Astrocyte (in vitro differentiated cells and primary cell): Measurements from ENCODE around the gene PPIL4. TPM values are rescaled to one million over a fixed set of nuclear protein-coding genes. Genes with fewer than 3 reads are reported as not detected.

Experiments used
- DNase-seq: peaks from one replicate; pipeline ENCODE4 v3.0.0-alpha.2; 2010; ENCODE audit warnings: low read depth
- FAIRE-seq: peaks from 2 replicates; lab custom pipeline; 2011; peaks lifted over from hg19 to GRCh38; lab: Jason Lieb, UNC
- H2AFZ ChIP-seq: 2 replicates; pipeline ENCODE4 v1.6.0; 2012; ENCODE audit warnings: low read depth, low read length, inconsistent platforms
- H3K27ac ChIP-seq: 2 replicates; pipeline ENCODE4 v1.5.1; 2011; ENCODE audit warnings: low read depth, low read length, inconsistent platforms
- H3K27me3 ChIP-seq: 2 replicates; pipeline ENCODE4 v1.6.0; 2011; ENCODE audit warnings: low read length, inconsistent platforms; ENCODE audit not compliant: insufficient read depth
- H3K36me3 ChIP-seq: 2 replicates; pipeline ENCODE4 v1.5.1; 2011; ENCODE audit warnings: low read length, inconsistent platforms; ENCODE audit not compliant: insufficient read depth
- H3K4me1 ChIP-seq: 2 replicates; pipeline ENCODE4 v1.5.1; 2011; ENCODE audit warnings: low read length, inconsistent platforms; ENCODE audit not compliant: insufficient read depth
- H3K4me2 ChIP-seq: 2 replicates; pipeline ENCODE4 v1.6.0; 2012; ENCODE audit warnings: low read length, inconsistent platforms
- H3K4me3 ChIP-seq: 2 replicates; pipeline ENCODE4 v1.5.1; 2011; ENCODE audit warnings: low read depth, mild to moderate bottlenecking, low read length, inconsistent platforms; ENCODE audit not compliant: insufficient read depth
- H3K79me2 ChIP-seq: 2 replicates; pipeline ENCODE4 v1.6.0; 2012; ENCODE audit warnings: mild to moderate bottlenecking, low read length, inconsistent platforms; ENCODE audit not compliant: insufficient read depth
- H3K9ac ChIP-seq: 2 replicates; pipeline ENCODE4 v1.6.0; 2012; ENCODE audit warnings: mild to moderate bottlenecking, low read length, inconsistent platforms
- H3K9me3 ChIP-seq: 2 replicates; pipeline ENCODE4 v1.5.1; 2012; ENCODE audit warnings: low read depth, mild to moderate bottlenecking, low read length, inconsistent platforms; ENCODE audit not compliant: insufficient read depth
- H4K20me1 ChIP-seq: 2 replicates; pipeline ENCODE4 v1.6.0; 2012; ENCODE audit warnings: low read length, inconsistent platforms; ENCODE audit not compliant: insufficient read depth
- H3K27ac Mint-ChIP-seq: one replicate; pipeline ENCODE4 v1.8.0; 2021; ENCODE audit warnings: mild to moderate bottlenecking, mixed read lengths; ENCODE audit not compliant: unreplicated experiment
- H3K27me3 Mint-ChIP-seq: one replicate; pipeline ENCODE4 v1.8.0; 2021; ENCODE audit warnings: low read depth, mixed read lengths; ENCODE audit not compliant: unreplicated experiment
- H3K36me3 Mint-ChIP-seq: one replicate; pipeline ENCODE4 v1.8.0; 2021; ENCODE audit warnings: low read depth, mixed read lengths; ENCODE audit not compliant: unreplicated experiment
- H3K4me1 Mint-ChIP-seq: one replicate; pipeline ENCODE4 v1.8.0; 2021; ENCODE audit warnings: low read depth, mixed read lengths; ENCODE audit not compliant: unreplicated experiment
- H3K4me3 Mint-ChIP-seq: one replicate; pipeline ENCODE4 v1.8.0; 2021; ENCODE audit warnings: mild to moderate bottlenecking, moderate library complexity, mixed read lengths; ENCODE audit not compliant: unreplicated experiment
- H3K9me3 Mint-ChIP-seq: one replicate; pipeline ENCODE4 v1.8.0; 2021; ENCODE audit warnings: mild to moderate bottlenecking, mixed read lengths; ENCODE audit not compliant: unreplicated experiment
- CTCF ChIP-seq: IDR thresholded peaks from 2 replicates; pipeline ENCODE4 v1.5.1; 2011; ENCODE audit warnings: low read depth, mild to moderate bottlenecking, inconsistent platforms, low read length, moderate library complexity; ENCODE audit not compliant: insufficient read depth
- EZH2 ChIP-seq: IDR thresholded peaks from 2 replicates; pipeline ENCODE4 v1.6.1; 2012; ENCODE audit warnings: mild to moderate bottlenecking, low read length, inconsistent platforms; ENCODE audit not compliant: insufficient read depth
- total RNA-seq: library from RNA; stranded (reverse); gene quantifications from 2 replicates; pipeline ENCODE4 v1.2.1, GENCODE V29; 2021

Gene PPIL4
- total RNA-seq, 1 donor from 2014 or later, result 39.2 TPM

GRCh38 chr6:149470948-149471347, 74.9 kb downstream of the PPIL4 start:
- Histone ChIP-seq H3K36me3 (no peaks in the 10 kb centered on the region), H3K79me2 (no peaks in the 10 kb centered on the region), H3K4me3 (no peak overlapping the region), H3K27ac (no peak overlapping the region), H3K9me3 (no peaks in the 10 kb centered on the region), H3K4me1 (peaks cover 3% of the 10 kb centered on the region), H3K4me2 (no peak overlapping the region), H3K27me3 (peaks cover 9% of the 10 kb centered on the region), H2AFZ (no peak overlapping the region), H4K20me1 (no peaks in the 10 kb centered on the region), H3K9ac (no peak overlapping the region)
- TF ChIP-seq EZH2 (no peak), CTCF (no peak)
- no peak for DNase-seq
- no peak for FAIRE-seq
- H3K27me3 Mint-ChIP-seq, result peaks cover 32% of the 10 kb centered on the region
- no peak overlapping the region for H3K4me3 Mint-ChIP-seq
- no peaks in the 10 kb centered on the region for H3K9me3 Mint-ChIP-seq
- no peaks in the 10 kb centered on the region for H3K4me1 Mint-ChIP-seq
- H3K36me3 Mint-ChIP-seq, result peaks cover 2% of the 10 kb centered on the region
- H3K27ac Mint-ChIP-seq, result no peak overlapping the region

- H3K27ac Mint-ChIP-seq, result no peak overlapping the region
- no peak for DNase-seq
- H3K27me3 ChIP-seq, result peaks cover 7% of the 10 kb centered on the region
- H3K79me2 ChIP-seq, result no peaks in the 10 kb centered on the region
- no peak overlapping the region for H3K4me2 ChIP-seq
- peaks cover 2% of the 10 kb centered on the region for H3K9me3 Mint-ChIP-seq
- no peak for FAIRE-seq
- H3K4me3 Mint-ChIP-seq, result no peak overlapping the region
- no peaks in the 10 kb centered on the region for H3K9me3 ChIP-seq
- H3K27me3 Mint-ChIP-seq, result peaks cover 40% of the 10 kb centered on the region
- no peak overlapping the region for H3K4me3 ChIP-seq
- no peaks in the 10 kb centered on the region for H4K20me1 ChIP-seq
- peaks cover 1% of the 10 kb centered on the region for H3K4me1 ChIP-seq
- H3K9ac ChIP-seq, result no peak overlapping the region
- TF ChIP-seq EZH2, result no peak
- no peak for TF ChIP-seq CTCF
- no peak overlapping the region for H2AFZ ChIP-seq
- H3K27ac ChIP-seq, result no peak overlapping the region
- peaks cover 3% of the 10 kb centered on the region for H3K4me1 Mint-ChIP-seq
- no peaks in the 10 kb centered on the region for H3K36me3 ChIP-seq
- peaks cover 2% of the 10 kb centered on the region for H3K36me3 Mint-ChIP-seq
Observed at GRCh38 chr6:149468179-149468578, 77.7 kb downstream of the PPIL4 start.

GRCh38 chr6:149467265-149467664, 78.6 kb downstream of the PPIL4 start:
- no peak overlapping the region for H2AFZ ChIP-seq
- Mint-ChIP-seq H3K27ac (no peak overlapping the region), H3K4me3 (no peak overlapping the region), H3K4me1 (peaks cover 3% of the 10 kb centered on the region), H3K27me3 (peaks cover 31% of the 10 kb centered on the region), H3K9me3 (peaks cover 4% of the 10 kb centered on the region), H3K36me3 (peaks cover 2% of the 10 kb centered on the region)
- H3K4me1 ChIP-seq, result no peaks in the 10 kb centered on the region
- DNase-seq (no peak), FAIRE-seq (no peak)
- H3K9me3 ChIP-seq, result no peaks in the 10 kb centered on the region
- H3K4me3 ChIP-seq, result no peak overlapping the region
- no peak for TF ChIP-seq EZH2
- H3K27ac ChIP-seq, result no peak overlapping the region
- no peaks in the 10 kb centered on the region for H3K27me3 ChIP-seq
- H4K20me1 ChIP-seq, result no peaks in the 10 kb centered on the region
- no peaks in the 10 kb centered on the region for H3K79me2 ChIP-seq
- H3K9ac ChIP-seq, result no peak overlapping the region
- no peak overlapping the region for H3K4me2 ChIP-seq
- no peaks in the 10 kb centered on the region for H3K36me3 ChIP-seq
